HG03025 (cell line): ENCODE data around the gene ARV1.

Source experiments
- ATAC-seq: cut with Tn5 transposase; IDR thresholded peaks from one replicate; pipeline ENCODE4 v1.9.1; 2021; ENCODE audit warnings: mild to moderate bottlenecking, moderate library complexity; ENCODE audit not compliant: unreplicated experiment, low FRiP score

ARV1 gene

DNA sequence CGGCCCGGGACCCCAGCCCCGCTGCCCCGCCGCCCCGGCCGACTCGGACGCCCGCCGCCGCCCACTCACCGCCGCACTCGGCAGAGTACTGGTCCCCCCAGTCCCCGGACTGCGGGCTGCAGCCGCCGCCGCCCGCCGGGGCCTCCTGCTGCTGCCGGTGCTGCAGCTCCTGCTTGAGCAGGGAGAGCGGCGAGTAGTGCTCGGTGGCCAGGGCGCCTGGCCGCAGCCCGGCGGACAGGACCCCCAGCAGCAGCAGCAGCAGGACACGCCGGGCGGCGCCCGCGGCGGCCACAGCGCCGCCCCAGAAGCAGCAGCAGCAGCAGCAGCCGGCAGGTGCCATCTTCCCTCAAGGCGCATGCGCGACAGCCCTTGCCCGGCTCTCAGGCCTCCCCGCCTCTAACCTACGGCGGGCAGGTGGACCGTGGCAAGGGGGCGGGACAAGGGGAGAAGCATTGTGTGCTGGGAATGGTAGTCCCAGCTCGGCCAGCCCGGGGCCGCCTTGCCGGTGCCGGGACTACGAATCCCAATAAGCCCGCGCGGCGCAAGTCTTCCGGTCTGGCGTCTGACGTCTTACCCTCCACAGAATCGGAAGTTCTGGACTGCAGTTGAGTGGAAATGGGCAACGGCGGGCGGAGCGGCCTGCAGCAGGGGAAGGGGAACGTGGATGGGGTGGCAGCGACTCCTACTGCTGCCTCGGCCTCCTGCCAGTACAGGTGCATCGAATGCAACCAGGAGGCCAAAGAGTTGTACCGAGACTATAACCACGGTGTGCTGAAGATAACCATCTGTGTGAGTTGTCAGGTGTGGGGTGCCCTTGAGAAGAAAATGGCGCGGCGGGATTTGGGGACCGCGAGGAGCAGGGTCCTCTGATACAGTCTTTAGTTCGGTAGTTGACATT, at the start of gene ARV1, which contains the start of gene TTC13:
ARV1 (plus strand) TSS at position 604 of the 898 bp plus-strand sequence; CDS start at position 616, 12 bp downstream.
TTC13 (minus strand) TSS at position 371 of the 898 bp plus-strand sequence; CDS start at position 340, 31 bp downstream.
- ATAC-seq: peak; percentile 94

DNA sequence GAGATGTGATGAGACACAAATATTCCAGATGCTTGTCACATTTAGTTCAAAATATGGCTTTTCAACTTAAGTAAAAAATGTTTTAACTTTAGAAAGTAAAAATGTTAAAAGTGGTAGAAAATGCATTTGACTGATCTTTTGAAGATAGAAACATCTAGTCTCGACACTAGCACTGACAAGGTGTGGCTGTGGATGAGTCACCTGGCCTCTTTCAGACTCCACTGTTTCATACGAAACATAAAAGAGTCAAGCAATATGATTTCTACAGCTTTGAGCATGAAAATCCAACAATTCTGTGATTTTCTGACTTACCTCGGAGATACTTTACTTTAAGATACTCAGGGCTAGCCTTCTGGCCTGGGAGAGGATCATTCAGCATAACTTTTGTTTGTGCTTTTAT, 47.9 kb upstream of the ARV1 start:
- no peak for ATAC-seq

DNA sequence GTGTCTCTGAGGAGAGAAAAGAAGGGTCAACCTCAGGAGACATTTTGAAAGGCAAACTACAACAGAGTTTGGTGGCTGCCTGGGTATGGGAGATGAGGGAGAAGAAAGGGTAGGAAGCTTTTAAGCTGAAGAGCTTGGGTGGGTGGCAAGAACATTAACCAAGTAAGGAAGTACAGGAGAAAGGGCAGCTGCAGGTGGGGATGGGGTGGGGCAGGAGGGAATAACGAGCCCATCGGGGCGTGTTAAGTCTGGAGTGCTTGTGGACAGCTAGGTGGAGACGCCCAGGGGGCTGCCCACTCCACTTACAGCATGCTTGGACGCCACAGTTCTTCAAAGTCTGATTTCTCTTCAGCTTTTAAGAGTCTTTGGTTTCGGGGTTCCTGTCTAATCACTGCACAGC, 43.0 kb upstream of the ARV1 start:
- no peak for ATAC-seq

DNA sequence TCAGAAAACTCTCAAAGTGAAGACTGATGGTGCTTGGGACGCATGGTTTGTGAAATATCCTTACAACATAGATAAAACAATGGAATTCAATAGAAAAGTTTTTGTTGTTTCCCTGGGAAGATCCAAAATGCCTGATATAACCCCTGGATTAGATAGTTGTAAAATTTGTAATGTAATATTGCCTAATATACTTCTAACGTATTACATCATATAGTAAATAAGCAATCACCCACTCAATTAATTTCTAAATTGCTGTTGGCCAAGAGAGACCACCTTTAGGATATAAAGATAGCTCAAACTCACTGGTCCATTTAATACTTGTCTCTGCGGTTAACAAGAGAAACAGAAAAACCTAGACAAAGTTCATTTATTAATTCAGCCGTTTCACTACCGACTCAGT, 42.4 kb upstream of the ARV1 start:
- no peak for ATAC-seq

DNA sequence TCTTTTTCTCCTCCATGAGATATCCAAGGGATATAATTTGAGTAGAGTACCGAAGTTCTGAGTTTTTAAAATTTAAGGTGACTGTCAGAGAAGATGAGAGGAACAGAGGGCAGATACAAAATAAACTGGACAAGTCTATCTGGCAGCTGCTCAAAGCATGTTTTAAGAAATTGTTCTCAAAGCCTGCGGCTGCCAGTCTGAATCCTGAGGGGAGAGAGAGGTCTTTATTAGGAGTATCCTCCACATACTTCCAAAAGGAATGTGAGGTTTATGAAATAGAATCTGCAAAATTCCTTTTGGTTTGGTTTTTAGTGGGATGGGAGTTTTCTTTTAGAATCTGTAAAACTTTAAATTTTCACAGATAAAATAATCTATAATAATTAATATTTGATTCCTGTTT, 41.5 kb upstream of the ARV1 start:
- ATAC-seq: no peak

DNA sequence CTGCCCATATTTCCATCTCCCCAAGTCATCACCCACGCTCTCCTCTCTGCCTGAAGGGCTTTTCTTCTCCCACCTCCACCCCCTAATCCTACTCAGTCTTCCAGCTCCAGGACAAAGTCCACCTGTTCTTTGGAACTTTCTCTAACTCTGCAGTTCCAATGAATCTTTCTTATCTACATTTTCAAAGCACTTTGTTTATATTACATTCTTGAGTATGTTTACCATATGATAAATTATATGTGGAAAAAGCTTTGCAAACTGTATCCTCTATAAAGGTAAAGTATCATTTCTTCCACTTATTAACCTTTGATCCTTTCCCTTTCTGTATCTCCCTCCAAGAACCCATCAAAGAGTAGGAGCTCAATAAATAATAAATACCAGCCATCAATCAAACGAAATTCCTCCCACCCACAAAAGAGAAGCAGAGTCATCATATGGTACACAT, 39.9 kb upstream of the ARV1 start:
- ATAC-seq: no peak

DNA sequence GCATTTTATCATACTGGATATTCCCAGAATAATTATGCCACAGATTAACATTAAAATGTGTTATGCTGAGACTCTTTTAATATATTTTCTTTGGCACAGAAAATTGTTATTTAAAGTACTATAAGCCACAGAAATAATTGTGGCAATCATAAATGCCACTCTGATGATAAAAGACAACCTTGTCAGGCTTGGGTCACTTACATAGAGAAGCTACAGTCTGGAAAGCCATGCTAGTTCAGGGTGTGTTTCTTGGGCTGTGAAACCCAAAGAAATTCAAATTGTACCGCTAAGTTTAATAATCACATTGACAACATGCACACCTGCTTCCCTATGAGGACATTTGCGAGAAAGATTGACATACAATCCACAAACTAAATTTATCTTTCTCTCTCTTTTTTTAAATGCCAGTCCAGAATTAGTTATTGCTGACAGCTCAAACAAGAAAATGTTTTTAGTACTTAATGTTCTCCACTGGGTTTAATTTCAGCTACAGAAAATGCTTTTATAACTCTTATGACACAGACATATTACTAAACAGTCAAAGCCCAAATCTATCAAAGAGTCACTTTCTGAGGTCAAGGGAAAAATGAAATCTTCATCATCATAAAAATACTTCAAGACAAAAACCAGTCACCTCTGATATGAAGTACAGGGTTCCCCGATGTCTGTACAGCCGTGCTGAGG, 38.9 kb upstream of the ARV1 start:
- no peak for ATAC-seq

DNA sequence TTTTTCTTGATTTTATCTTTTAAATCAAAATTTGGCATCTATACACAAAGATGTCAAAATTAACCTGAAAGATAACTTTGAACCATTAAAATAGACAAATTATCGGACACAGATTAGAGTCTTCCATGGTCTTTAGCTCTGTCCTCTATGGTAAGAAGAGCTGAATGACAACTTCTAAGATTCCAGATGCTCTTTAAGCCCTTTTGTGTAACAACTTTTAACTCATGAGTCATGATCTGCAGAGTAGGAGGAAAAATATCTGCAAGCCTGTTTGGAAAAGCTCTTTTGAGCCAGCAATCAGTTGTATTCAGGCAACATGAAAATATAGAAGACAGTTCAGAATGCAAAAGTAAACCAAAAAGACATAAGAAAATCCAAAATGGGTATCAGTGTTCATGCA, 38.0 kb upstream of the ARV1 start:
- no peak for ATAC-seq

DNA sequence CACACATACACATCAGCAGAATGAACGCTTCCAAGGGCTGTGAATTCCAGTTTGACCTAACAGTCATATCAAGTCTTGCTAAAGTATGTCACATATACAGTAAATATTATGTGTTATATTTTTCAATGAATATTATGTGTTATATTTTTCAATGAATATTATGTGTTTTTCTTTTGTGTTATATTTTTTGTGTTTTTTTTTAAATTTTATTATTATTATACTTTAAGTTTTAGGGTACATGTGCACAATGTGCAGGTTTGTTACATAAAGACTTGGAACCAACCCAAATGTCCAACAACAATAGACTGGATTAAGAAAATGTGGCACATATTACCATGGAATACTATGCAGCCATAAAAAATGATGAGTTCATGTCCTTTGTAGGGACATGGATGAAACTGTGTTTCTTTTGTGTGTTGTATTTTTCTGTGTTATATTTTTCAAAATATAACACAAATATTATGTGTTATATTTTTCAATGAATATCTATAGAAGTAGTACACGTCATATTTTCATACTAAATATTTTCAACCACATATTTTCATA, 35.8 kb upstream of the ARV1 start:
- ATAC-seq: no peak

DNA sequence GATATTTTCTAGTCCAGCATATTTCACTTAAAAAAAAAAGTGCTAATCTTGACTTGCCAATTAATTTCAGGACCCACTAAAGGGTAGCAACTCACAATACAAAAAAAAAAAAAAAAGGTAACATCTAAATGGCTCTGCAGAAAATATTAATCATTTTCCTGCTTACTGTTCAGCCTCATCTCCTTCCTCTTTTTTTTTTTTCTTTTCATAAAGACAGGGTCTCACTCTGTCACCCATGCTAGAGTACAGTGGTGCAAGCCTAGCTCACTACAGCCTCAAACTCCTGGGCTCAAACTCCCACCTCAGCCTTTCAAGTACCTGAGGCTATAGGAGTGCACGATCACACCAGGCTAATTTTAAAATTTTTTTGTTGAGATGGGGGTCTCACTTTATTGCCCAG, 30.6 kb upstream of the ARV1 start:
- no peak for ATAC-seq

DNA sequence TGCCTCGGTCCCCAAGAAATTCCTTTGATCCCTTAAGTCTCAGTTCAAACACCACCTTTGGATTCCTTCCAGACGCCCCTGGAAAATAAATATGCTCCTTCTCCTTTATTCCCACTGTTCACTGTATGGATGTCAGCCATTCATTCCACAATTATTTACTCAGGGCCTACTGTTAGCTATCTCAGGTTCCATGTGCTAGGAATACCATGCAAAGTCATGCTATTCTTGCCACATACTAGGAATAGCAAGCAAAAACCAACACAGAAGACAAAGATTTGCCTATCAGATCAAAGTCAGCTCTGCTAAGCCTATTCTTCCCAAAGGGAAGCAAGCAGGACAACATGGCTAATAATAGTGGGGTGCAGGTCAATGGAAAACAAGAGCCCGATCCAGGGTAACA, 30.0 kb upstream of the ARV1 start:
- ATAC-seq: no peak

DNA sequence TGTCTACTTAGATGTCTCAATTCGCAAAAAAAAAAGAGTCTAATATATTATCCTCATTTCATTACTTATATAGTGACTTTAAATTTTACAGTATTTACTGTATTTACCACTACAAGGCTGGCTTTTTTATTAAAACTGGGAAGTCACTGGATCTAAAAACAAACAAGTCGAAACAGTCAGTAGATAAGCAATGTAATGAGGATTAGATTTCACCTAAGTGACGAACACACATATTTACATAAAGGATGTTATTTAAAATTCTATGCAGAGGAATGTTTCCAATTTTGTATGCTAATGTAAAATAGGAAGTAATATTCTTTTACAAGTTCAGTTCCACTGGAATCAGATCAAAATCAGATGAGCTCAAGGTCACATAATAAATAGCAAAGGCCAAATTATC, 28.5 kb upstream of the ARV1 start:
- no peak for ATAC-seq

DNA sequence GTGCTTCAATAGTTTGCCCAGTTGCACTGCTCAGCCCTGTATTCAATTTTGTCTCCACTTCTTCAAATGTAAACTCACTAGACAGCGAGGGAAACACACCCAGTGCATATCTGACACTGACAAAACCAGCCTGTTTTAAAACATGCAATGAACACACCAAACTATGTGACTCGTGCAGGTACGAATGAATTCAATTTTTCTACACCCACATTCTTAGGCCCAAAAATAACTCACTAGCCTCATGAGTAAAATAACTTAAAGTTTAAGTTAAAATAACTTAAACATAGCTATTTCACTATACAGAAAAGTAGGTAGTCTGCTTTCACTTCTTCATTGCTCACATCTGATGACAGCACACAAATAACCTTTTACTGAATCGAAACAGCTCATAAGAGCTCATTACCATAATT, 21.3 kb upstream of the ARV1 start:
- ATAC-seq: peak; percentile 87

DNA sequence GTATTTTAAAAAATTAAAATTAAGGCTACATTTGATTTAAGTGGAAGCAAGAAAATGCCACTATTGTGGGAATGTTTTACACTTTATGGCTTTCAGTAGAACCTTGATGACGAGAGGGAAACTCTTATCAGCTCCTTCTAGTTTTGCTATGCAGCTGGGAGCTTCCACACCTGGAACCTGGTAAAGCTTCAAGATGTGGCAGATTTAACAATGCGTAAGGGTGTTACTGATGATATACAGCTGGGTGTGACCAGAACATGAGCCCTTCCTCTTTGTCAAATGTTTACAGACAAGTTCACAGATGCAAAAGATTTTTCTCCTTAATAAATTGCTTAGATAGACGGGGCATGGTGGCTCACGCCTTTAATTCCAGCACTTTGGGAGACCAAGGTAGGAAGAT, 20.5 kb upstream of the ARV1 start:
- ATAC-seq: no peak

DNA sequence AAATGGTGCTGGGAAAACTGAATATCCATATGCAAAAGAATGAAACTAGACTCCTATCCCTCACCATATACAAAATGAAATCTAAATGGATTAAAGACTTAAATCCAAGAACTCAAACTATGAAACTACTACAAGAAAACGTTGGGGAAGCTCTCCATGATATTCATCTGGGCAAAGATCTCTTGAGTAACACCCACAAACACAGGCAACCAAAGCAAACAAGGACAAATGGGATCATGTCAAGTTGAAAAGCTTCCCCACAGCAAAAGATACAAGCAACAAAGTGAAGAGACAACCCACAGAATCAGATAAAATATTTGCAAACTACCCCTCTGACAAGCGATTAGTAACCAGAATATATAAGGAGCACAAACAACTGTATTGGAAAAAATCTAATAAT, 14.0 kb upstream of the ARV1 start:
- ATAC-seq: no peak

DNA sequence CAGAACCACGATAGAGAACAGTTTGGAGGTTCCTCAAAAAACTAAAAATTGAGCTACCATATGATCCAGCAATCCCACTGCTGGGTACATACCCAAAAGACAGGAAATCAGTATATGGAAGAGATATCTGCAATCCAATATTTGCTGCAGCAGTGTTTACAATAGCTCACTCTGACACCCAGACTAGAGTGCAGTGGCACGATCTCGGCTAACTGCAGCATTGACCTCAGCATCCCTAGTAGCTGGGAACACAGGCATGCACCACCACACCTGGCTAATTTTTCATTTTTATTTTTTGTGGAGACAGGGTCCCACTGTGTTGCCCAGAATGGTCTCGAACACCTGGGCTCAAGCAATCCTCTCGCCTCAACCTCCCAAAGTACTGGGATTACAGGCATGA, 13.4 kb upstream of the ARV1 start:
- no peak for ATAC-seq

DNA sequence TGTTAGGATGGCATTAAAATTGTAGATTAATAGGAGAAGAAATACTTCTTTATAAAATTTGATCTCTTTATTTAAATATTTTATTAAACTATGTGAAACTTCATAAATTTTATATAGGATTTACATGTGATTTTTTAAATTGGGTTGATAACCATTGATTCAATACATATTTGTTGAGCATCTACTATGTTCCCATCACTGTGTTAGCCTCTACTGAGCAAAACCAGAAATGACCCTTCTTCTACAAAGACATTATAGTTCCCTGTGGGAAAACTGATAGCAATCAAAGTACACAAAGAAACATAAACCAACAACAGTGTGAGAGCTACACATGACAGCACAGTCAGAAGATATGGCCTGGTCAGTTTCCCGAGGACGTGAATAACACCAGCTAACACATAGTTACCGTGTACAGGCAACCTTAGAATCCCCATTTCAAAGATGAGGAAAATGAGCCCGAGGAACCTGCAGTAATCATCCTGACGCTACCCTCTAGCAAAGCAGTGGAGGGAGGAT, 12.5 kb upstream of the ARV1 start:
- no peak for ATAC-seq

DNA sequence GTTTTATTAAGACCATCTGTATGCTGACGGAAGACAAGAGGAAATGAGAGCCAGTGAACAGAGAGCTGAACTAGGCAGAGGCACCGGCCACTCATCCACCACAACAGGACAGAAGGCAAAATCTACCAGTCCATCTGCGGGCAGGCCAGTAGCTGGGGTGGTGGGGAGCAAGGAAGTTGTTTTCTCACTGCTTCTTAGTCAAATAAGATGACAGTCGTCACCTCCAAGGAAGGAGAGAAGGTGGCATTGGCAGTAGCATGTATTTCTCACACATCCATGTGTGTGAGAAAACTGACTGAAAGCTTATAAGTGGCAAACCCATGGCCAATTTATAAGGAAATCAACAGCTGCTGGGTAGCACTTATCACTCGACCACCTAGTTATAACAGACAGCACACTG, 8.5 kb upstream of the ARV1 start:
- no peak for ATAC-seq

DNA sequence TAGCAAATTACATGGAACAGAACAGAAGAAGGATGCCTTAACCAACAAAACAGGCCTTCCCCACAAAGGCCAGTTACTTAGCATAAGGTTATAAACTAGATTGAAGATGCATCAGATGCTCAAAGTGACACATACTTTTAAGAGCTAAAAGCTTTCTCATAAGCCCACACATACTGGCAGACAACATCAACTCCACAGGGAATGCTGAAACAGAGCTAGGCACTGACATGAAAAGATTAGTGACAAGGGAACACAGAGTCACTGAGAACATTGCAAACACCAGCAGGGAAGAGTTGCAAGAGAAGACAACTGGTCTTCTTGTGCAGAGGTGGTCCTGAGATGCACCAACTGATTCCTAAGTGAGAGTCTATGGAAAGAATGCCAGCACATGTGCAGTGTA, 7.1 kb upstream of the ARV1 start:
- no peak for ATAC-seq

DNA sequence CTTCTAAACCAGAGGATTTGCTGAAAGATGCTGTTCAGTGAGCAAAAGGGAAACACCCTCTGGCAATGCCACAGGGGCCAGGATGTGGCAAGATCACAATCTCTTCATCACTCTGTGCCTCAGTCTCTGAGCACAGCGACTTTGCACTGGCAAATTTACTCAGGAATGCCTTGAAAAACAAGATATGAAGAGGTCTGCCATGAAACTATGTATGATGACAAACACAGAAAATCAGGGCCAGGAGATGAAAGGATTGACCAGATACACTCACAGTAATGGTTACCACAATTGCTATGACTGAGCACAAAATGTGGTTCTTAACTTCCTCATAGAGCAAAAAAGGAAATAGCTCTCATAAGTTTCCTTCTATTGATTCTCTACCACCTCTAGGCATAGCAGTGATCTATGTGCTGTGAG, 6.0 kb upstream of the ARV1 start:
- peak; percentile 65 for ATAC-seq

DNA sequence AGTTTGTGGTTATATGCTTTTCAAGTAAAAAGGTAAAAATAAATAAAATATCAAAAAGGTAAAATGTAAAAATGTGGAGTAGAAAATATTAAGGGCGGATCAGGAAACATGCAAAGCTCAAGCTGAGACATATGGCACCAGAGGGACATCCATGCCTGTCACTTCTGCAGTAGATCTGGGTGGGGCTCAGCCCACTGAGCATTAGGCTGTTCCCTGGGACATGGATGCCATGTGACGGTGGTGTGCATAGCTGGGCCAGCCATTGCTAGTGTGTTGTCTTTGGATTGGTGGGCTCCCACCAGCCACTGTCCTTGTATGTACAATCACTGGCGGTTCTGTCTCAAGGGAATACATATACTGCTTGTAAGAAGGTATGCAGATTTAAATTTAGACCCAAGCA, 3.3 kb upstream of the ARV1 start:
- no peak for ATAC-seq
